WERI-Rb-1 (cell line): ENCODE data around the gene PLPP6.

ENCODE experiments used
- DNase-seq: peaks from one replicate; pipeline ENCODE4 v3.0.0-alpha.2; 2020
- H3K27ac ChIP-seq: fragments of 250-450 bp; sonication (Bioruptor Pico); 2 replicates; pipeline ENCODE4 v1.5.1; 2020; ENCODE audit warnings: mild to moderate bottlenecking, moderate library complexity
- H3K27me3 ChIP-seq: fragments of 250-450 bp; sonication (Bioruptor Pico); 2 replicates; pipeline ENCODE4 v1.5.1; 2021; ENCODE audit warnings: mild to moderate bottlenecking, low read depth, moderate library complexity; ENCODE audit not compliant: insufficient read depth, severe bottlenecking
- H3K36me3 ChIP-seq: fragments of 250-450 bp; sonication (Bioruptor Pico); 2 replicates; pipeline ENCODE4 v1.5.1; 2020; ENCODE audit warnings: mild to moderate bottlenecking, moderate library complexity
- H3K4me3 ChIP-seq: 2 replicates; pipeline ENCODE4 v1.5.1; 2011; ENCODE audit warnings: low read depth, mild to moderate bottlenecking, control low read depth, low read length
- H3K9me3 ChIP-seq: fragments of 250-450 bp; sonication (Bioruptor Pico); 2 replicates; pipeline ENCODE4 v1.5.1; 2021; ENCODE audit warnings: mild to moderate bottlenecking, moderate library complexity; ENCODE audit not compliant: severe bottlenecking
- TF ChIP-seq, protein P1 (sequence below): IDR thresholded peaks from 2 replicates; pipeline ENCODE4 v1.5.1; 2011; ENCODE audit warnings: low read depth, mild to moderate bottlenecking, control low read depth, inconsistent platforms, low read length

PLPP6 gene

DNA sequence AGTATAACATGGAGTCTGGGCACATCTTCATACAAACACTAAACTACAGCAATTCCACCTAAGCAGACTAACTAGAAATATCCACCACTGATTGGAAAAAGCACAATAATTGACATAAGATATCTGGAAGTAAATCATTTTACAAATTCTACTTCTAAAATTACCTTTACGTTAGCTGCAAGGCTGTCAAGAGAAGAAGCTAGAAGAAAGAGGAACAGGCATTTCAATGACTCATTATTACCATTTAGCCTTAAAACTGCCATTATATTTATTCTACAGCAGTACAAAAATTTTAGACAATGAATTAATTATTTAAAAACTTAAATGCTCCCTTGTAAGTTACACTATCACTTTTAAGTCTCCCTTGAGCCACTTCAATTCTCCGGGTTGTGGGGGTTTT, 43.4 kb upstream of the PLPP6 start:
- Histone ChIP-seq H3K9me3 (no peaks in the 10 kb centered on the region), H3K4me3 (no peak overlapping the region), H3K36me3 (no peaks in the 10 kb centered on the region), H3K27me3 (no peaks in the 10 kb centered on the region), H3K27ac (no peak overlapping the region)
- DNase-seq, result no peak
- TF ChIP-seq, protein P1, sequence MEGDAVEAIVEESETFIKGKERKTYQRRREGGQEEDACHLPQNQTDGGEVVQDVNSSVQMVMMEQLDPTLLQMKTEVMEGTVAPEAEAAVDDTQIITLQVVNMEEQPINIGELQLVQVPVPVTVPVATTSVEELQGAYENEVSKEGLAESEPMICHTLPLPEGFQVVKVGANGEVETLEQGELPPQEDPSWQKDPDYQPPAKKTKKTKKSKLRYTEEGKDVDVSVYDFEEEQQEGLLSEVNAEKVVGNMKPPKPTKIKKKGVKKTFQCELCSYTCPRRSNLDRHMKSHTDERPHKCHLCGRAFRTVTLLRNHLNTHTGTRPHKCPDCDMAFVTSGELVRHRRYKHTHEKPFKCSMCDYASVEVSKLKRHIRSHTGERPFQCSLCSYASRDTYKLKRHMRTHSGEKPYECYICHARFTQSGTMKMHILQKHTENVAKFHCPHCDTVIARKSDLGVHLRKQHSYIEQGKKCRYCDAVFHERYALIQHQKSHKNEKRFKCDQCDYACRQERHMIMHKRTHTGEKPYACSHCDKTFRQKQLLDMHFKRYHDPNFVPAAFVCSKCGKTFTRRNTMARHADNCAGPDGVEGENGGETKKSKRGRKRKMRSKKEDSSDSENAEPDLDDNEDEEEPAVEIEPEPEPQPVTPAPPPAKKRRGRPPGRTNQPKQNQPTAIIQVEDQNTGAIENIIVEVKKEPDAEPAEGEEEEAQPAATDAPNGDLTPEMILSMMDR, result no peak

DNA sequence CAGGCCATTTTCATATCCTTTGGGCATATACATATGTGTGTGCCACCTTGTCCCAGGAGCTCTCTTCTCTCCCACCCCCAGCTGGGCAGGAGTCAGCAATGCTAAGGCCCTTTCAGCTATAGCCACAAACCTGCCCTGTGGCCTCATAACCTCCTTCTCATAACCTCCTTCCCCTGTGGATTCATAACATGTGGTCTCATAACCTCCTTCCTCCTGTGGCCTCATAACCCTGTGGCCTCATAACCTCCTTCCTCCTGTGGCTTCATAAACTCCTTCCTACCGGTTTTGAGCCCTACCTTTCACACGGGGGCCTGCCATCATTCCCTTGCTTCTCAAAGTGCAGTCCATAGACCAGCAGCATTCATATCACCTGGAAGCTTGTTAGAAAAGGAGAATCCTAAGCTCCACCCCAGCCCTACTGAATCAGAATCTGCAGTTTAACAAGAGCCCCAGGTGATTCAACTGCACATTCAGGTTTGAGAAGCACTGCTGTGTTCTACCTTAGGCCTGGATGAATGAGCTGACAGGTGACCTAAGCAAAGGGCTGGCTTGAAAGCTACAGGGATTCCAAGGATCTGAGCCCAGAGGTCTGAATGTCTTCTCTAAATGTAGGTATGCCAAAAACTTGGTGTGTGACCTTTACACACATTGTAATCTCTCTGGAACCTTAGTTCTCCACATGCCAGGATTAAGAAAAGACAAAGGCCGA, 41.9 kb upstream of the PLPP6 start:
- DNase-seq, result no peak
- Histone ChIP-seq H3K27ac (no peak overlapping the region), H3K27me3 (no peaks in the 10 kb centered on the region), H3K36me3 (no peaks in the 10 kb centered on the region), H3K4me3 (no peak overlapping the region), H3K9me3 (no peaks in the 10 kb centered on the region)
- TF ChIP-seq, protein P1, result no peak

DNA sequence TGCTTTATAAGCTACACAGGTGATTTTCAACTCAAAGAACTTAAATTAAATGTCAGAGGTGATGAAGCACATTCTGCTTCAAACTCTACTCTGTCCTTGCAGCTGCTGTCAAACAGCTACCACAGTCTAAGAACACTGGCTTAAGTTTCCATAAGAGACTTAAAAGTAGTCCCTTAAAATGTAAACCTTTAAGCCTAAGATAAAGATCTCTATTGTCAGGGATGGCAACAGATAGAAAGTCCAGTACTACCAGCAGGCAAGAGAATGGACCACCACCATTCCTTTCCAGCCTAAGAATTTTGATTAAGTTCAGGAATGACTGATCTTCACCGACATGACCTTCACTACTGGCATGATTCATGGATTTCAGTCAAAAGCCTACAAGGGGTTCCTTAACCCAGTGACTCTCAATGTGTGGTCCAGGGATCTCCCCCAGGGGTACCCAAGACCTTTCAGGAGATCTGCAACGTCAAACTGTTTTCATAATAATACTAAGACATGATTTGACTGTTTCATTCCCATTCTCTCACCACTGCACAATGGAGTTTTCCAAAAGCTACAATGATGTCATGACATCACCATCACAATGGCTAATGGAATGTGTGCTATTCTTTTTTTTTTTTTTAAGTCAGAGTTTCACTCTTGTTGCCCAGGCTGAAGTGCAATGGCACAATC, 41.1 kb upstream of the PLPP6 start:
- Histone ChIP-seq H3K36me3 (no peaks in the 10 kb centered on the region), H3K27ac (no peak overlapping the region), H3K27me3 (no peaks in the 10 kb centered on the region), H3K9me3 (no peaks in the 10 kb centered on the region), H3K4me3 (no peak overlapping the region)
- no peak for DNase-seq
- TF ChIP-seq, protein P1, result no peak

DNA sequence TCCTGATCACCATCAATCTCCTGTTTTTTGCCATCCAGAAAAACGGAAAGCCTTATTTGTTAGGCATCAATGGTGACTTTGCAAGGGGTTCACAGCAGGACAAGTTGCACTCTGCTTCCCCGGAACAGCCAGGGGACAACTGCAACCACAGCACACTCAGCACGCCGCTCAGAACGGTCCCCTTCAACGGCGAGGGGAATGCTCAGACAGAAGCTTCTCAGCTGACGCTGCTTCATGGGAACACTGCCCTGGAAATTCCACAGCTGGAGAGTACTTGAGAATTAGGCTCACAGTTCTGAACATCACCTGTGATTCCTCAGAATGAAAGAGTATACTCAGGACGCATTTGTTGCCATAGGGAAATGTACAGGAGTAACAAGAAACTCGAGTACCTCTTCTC, 40.1 kb upstream of the PLPP6 start:
- TF ChIP-seq, protein P1, result no peak
- Histone ChIP-seq H3K9me3 (no peaks in the 10 kb centered on the region), H3K36me3 (no peaks in the 10 kb centered on the region), H3K27me3 (no peaks in the 10 kb centered on the region), H3K4me3 (no peak overlapping the region), H3K27ac (no peak overlapping the region)
- no peak for DNase-seq

DNA sequence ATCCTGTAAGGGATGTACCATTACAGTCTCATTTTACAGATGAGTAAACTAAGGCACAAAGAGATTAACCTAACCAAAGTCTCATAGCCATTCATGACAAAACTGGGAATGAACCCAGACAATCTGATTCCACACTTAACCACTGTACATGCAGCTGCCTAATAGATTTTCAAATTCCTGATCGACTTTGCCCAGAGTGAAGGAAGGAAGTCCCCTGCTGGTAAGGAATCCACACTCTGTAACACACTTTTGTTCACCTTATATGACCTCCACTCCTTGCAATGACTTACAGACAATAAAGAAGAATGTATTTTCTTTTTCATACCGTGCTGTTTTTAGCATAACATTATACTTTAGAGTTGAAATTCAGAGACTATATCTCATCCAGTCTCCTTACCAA, 31.3 kb upstream of the PLPP6 start:
- H3K9me3 ChIP-seq, result no peaks in the 10 kb centered on the region
- no peaks in the 10 kb centered on the region for H3K27me3 ChIP-seq
- H3K36me3 ChIP-seq, result no peaks in the 10 kb centered on the region
- no peak for DNase-seq
- TF ChIP-seq, protein P1, result no peak
- no peak overlapping the region for H3K4me3 ChIP-seq
- no peak overlapping the region for H3K27ac ChIP-seq
